ENCODE data around the gene PCMTD2. TPM values are rescaled to one million over a fixed set of nuclear protein-coding genes. Genes with fewer than 3 reads are reported as not detected.

The PCMTD2 gene
- total and polyA plus RNA-seq, 2 of the 8 experiments (the other 6 are each of a cell fraction or from before 2014, with no cell fraction given): 21.4 to 55.1 TPM

GRCh38 chr20:64268174-64268573, 12.6 kb downstream of the PCMTD2 start:
- Histone ChIP-seq H2AK5ac (ENCODE audit: low read depth, low read length) (no peak overlapping the region), H2BK15ac (ENCODE audit: low read length) (no peak overlapping the region), H4K20me1 (replicated peaks in 1 of 2; ENCODE audit: control insufficient read depth in 1 of 2, insufficient read depth in 2 of 2, low read length in 2 of 2) (peaks cover 1 to 15% of the 10 kb centered on the region in 2 experiments), H3K23me2 (ENCODE audit: low read depth, low read length) (peaks cover 2% of the 10 kb centered on the region; the same call in 1 of the 2 replicates), H3K4me2 (ENCODE audit: insufficient read depth in 1 of 2, low read depth in 2 of 2, low read length in 2 of 2) (no peak overlapping the region; a peak in 1 of 4 replicates), H3K18ac (ENCODE audit: extremely low read depth, low read length) (no peak overlapping the region), H3K79me1 (ENCODE audit: low read depth, low read length) (peaks cover 9% of the 10 kb centered on the region), H3K4me3 (ENCODE audit: extremely low read depth in 1 of 4, insufficient read depth in 2 of 4, low read depth in 3 of 4, low read length in 4 of 4) (no peak overlapping the region), H3K27ac (ENCODE audit: low read depth, low read length) (no peak overlapping the region), H3K4me1 (replicated peaks in 1 of 4; ENCODE audit: control insufficient read depth in 3 of 4, insufficient read depth in 4 of 4, low read length in 3 of 4) (peaks cover 0 to 3% (median under 1%) of the 10 kb centered on the region in 4 experiments; a peak in 2 of 7 replicates), H3K23ac (ENCODE audit: insufficient read length) (no peak overlapping the region), H2BK12ac (ENCODE audit: low read depth, low read length) (no peak overlapping the region), H3K79me2 (ENCODE audit: control insufficient read depth in 1 of 2, insufficient read depth in 2 of 2, low read length in 2 of 2) (peaks cover 0 to 3% of the 10 kb centered on the region in 2 experiments; a peak in 1 of 4 replicates), H3K36me3 (ENCODE audit: control insufficient read depth in 2 of 4, insufficient read depth in 4 of 4, low read length in 3 of 4) (peaks cover 0 to 6% (median 2%) of the 10 kb centered on the region in 4 experiments; a peak in 2 of 8 replicates), H3K56ac (replicated peaks; ENCODE audit: insufficient read length, low read depth, low read length) (no peak overlapping the region), H3K14ac (ENCODE audit: insufficient read length) (no peak overlapping the region), H3K9me3 (ENCODE audit: insufficient read depth in 2 of 2, low read depth in 1 of 2, low read length in 1 of 2) (peaks cover 0 to 3% of the 10 kb centered on the region in 2 experiments; a peak in 1 of 4 replicates), H3K4ac (replicated peaks; ENCODE audit: insufficient read length, low read depth, low read length) (no peak overlapping the region), H3K9ac (replicated peaks in 1 of 4; ENCODE audit: extremely low read depth in 1 of 4, low read depth in 3 of 4, low read length in 3 of 4) (no peak overlapping the region), H4K8ac (ENCODE audit: extremely low read depth, insufficient read depth, low read length) (no peak overlapping the region), H3K27me3 (replicated peaks in 1 of 4; ENCODE audit: control insufficient read depth in 3 of 4, extremely low read depth in 1 of 4, insufficient read depth in 3 of 4, low read length in 3 of 4) (no peaks in the 10 kb centered on the region), H2BK5ac (ENCODE audit: low read depth, low read length) (no peak overlapping the region), H4K5ac (ENCODE audit: insufficient read length, low read depth, low read length) (no peak overlapping the region), H4K91ac (replicated peaks; ENCODE audit: insufficient read length, low read length) (no peak overlapping the region), H2AFZ (ENCODE audit: low read length) (no peak overlapping the region), H2BK20ac (ENCODE audit: low read length) (no peak overlapping the region), H2BK120ac (replicated peaks; ENCODE audit: low read depth, low read length) (no peak overlapping the region)
- DNase-seq (ENCODE audit: low read depth in 1 of 2, low spot score in 2 of 2): no peak
- no peak for TF ChIP-seq POU5F1 (IDR thresholded peaks at IDR 0.05; ENCODE audit: low read depth, low read length)
- 0 out of 2 replicates have a peak, but pooled peaks have one; percentile 26 for TF ChIP-seq E2F6 (IDR thresholded peaks at IDR 0.05)
- no peak for FAIRE-seq
- ChIA-PET POLR2A (ENCODE audit: partially characterized antibody) (interaction anchor here (1.2 kb wide), 1 partner anchor 12 kb away, joined by 4 read pairs; the partner anchor contains the start of gene PCMTD2), CTCF (ENCODE audit: partially characterized antibody) (interaction anchor here (0.5 to 0.7 kb wide), 2 partner anchors 44 to 313 kb away, joined by 3 read pairs; no protein-coding TSS in a partner anchor)
- 83% methylated on average over 10 of the region's 10 CpGs; no CpG with 5 or more reads in 1 of the 2 experiments for WGBS, 2 experiments (ENCODE audit: extremely low coverage in 1 of 2, insufficient coverage in 1 of 2, insufficient read length in 1 of 2, insufficient replicate concordance in 2 of 2, low coverage in 1 of 2, low lambda C conversion rate in 2 of 2, missing lambda C conversion rate in 1 of 2)
